Thyroid gland (tissue), 4 donors: ENCODE measurements around the gene VSTM5.

Experiments used
- POLR2A ChIP-seq, 2 donors: fragments of 450-650 bp; IDR thresholded peaks; one replicate each; pipeline ENCODE4 v1.6.1; 2017; ENCODE audit warnings: antibody characterized with exemption in 2 of 2, mild to moderate bottlenecking in 2 of 2, moderate library complexity in 1 of 2
- TF ChIP-seq, protein P1 (sequence below), 6 experiments: fragments of 200-600 bp in 3 of 6; fragments of 450-650 bp in 3 of 6; sonication (generic) in 3 of 6; IDR thresholded peaks; one replicate each; pipeline ENCODE4 v1.5.1; 2016 to 2019; ENCODE audit warnings: antibody characterized with exemption in 6 of 6, mild to moderate bottlenecking in 2 of 6, inconsistent platforms in 1 of 6, moderate library complexity in 1 of 6

- TF ChIP-seq, protein P1, sequence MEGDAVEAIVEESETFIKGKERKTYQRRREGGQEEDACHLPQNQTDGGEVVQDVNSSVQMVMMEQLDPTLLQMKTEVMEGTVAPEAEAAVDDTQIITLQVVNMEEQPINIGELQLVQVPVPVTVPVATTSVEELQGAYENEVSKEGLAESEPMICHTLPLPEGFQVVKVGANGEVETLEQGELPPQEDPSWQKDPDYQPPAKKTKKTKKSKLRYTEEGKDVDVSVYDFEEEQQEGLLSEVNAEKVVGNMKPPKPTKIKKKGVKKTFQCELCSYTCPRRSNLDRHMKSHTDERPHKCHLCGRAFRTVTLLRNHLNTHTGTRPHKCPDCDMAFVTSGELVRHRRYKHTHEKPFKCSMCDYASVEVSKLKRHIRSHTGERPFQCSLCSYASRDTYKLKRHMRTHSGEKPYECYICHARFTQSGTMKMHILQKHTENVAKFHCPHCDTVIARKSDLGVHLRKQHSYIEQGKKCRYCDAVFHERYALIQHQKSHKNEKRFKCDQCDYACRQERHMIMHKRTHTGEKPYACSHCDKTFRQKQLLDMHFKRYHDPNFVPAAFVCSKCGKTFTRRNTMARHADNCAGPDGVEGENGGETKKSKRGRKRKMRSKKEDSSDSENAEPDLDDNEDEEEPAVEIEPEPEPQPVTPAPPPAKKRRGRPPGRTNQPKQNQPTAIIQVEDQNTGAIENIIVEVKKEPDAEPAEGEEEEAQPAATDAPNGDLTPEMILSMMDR (IDR thresholded peaks at IDR 0.05): no peak
- no peak for TF ChIP-seq POLR2A (IDR thresholded peaks at IDR 0.05)
These were observed 9.0 kb downstream of the VSTM5 start for GRCh38 chr11:93841446-93841845.
